Measurements from ENCODE around the gene TERB1.

The TERB1 gene

DNA sequence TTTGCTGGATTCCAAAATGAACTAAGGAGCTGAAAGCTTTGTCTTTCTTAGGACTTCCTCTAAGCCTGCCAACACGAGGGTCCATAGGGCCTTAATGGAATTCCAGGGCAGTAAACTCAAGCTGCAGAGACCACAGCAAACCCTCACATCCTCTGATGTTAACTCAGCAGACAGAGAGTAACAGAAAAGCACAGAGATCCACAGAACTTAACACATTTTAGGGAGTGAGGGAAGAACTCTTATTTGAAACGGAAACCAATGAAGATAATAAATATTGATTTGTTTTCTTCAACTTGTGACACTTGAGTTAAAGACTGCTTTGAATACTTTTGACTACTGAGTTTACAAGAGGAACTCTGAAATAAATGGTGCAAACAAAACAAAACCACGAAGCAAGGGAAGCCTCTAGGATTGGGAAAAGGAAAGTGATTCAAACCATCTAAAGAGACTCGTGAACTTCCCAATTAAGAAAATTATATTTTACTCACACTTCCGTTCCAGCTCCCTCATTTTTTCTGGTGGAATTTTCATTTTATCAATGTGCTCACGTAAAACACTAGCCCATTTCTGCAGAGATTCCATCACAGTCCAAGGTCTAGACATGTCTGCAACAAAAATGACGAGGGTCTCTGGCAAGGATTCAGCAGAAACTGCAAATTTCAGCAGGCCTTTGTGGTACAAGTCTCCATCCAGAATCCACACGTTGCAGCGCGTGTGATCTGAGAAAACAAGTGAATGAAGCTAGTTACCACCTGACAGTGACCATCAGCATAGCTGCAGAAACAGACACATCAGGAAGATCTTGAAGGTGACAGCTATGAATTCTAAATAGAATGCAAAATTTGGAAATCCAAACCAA lies 59.2 kb downstream of the TERB1 start:
- DNase-seq, result no peak

DNA sequence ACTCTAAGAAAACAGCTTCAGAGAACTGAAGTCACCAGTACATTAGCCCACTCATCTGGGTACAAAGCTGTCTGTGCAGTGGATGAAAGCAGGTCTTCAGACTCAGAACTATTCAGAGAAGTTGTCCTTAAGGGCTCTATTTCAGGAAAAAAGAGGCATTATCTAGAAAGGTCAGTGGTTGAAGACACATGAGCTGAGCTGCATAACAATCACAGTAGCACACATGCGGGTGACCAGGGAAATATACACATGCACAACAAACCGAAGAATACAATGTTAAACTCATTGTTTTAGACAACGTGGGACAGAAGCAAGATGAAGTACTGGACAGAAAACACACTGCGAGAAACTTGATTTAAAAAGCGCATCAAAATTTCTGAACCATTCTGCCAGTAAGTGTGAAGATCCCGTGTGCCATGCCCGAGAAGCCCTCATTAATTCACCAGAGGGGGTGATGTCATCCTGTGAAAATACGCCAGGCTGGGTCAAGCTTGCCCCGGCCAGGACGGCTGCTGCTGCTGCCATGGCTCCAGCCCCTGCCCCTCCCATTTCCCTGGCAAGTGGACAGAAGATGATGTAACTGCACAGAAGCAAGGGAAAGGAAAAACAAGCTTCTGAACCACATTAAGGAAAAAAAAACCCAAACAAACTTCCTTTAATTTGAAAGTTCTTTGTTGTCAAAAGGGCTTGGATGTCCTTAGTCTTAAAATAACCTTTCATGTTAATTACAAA lies 60.0 kb downstream of the TERB1 start:
- DNase-seq, result no peak

DNA sequence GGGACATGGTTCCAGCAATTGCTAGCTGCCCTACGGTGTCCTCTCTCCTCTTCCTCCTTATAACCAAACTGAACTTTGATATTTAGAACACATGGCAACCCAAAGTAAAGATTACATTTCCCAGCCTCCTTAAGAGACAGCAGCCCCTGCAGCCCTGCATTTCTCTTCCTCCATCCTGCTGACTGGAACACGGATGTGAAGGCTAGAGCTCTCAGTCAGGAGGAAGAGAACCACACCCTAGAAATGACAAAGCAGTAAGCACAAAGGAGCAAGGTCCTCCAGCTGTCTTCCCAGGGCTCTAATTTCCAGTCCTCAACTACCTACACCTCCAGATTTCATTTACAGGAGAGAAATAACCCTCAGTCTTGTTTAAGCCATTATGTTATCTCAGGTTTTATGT lies 60.9 kb downstream of the TERB1 start:
- DNase-seq, result no peak

DNA sequence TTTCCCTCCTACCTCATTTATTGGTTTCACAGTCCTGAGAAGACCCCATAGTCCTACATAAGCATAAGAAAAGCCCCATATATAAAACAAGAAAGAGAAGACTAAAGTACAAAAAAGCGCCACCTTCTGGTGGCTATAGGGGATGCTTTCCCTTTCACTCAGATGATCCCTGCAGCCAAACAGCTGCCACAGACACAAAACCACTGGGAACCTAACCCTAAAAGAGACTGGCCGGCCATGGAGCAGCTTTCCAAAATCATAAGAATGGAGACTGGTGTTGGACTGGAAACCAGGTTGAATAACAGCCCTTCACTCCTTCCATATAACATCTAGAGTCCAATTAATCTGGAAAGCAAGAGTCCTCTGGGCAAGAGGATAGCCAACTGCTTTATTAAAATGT lies 61.4 kb downstream of the TERB1 start:
- peak; percentile 53 for DNase-seq

DNA sequence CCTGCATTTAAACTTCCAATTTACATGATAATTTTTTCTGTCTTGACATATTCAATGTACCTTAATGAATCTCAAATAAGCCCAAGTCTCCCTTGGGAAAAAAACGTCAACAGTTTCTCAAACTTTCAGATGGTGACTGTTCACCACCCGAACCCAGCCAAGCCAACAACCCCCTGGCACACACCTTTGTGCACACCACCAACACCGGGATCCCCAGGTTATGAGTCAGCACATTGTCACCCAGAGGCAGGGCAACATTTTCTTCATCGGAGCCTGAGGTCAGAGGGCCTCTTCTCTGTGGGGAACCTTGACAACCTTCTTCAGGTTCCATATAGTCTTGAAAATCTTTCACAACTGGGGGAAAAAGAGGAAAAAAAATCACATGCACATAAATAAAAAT lies 65.5 kb downstream of the TERB1 start:
- DNase-seq, result no peak

DNA sequence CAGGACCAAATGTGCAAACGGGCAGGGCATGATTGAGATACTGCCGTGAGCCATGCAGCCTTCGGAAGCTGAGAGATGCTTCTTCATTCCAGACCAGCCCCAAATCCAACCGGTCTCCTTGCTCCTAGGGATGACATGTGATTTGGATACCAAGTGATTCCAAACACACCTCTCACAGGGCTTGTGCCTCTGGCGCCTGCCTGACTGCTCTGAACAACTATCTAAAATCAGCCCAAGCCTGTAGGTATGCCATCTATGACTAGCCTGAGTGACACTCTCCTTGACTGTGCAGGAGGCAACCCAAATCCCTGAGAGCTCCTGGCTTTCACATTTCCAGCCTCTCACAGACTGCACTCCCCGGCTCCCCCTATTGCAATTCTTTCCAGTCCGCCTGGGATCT lies 70.3 kb downstream of the TERB1 start:
- DNase-seq, result no peak

DNA sequence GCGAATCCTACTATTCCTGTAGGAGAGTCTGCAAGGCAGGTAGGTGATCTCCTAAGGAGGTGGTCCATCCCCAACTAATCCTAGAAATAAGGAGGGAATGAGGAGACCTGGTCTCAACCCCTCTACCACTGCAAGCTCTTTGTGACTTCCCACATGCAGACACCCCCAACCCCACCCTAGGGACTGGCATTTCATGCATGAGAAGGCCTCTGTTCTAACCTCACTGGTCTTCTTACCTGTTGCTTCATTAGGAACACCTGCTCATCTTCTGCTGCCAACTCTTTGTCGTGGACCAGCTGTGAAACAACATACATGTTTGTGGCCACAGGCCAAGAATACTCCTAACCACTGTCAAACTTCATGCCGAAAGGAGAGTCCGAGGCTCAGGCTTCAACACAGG lies 72.6 kb downstream of the TERB1 start:
- DNase-seq, result no peak

DNA sequence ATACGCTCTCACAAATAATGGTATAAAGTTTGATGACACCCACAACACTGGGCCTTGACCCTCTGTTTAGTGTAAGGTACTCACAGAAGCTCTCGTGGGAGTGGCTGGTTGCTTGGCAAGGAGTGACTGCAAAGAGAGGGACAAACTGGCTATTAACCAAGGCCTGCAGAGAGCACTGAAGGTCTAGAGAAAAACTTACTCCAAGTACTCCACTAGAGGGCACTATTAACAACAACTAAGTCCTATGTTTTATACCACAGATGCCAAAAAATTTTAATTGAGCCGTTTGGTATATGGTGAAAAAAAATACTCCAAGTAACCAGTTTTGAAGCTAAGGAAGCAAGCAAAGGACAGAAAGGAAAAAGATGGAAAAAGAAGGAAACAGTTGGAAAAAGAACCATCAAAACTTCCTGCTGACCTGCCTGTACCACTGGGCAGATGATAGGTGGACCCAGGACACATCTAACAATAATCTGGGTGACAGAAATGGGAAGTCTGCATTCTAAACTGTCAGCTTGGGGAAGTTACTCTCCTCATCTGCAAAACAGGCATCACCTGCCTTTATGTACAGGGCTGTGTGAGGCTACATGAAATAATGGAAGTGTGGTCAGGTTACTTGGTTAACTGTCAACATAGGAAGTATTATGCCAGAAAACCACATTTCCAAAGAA lies 73.1 kb downstream of the TERB1 start:
- peak; percentile 56 for DNase-seq

DNA sequence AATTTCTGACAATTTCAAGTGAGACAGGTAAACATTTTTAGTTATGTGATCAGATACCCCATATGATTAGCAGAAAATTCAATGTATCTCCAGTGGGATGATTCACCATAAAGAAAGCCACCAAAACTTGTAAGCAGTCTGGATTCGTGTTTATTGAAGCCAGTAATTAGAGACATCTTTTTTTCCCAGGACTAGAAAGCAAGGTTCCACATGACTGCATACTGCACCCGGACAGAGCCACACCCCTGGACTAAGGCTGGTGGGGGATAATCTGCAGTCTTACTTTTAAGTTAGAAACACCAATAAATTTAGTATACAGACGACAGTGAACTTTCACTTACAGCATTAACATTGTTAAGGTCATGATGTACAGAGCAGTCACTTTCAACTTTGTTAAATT lies 80.6 kb downstream of the TERB1 start:
- DNase-seq, result no peak

DNA sequence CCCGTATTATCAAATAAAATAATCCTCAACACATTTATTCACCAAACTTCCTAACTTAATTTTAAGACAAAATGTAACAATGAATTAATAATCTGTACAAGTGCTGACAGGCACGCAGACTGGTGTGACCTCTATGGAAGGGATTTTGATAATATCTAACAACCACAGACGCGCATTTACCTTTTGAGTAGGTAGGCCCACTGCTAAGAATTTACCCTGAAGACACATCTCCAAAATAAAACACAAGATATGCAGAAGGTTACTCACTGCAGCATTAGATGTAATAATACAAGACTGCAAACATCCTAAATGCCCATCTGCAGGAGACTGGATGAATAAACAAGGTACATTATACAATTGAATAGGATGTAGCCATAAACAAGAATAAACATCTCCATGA lies 82.1 kb downstream of the TERB1 start:
- DNase-seq, result no peak

DNA sequence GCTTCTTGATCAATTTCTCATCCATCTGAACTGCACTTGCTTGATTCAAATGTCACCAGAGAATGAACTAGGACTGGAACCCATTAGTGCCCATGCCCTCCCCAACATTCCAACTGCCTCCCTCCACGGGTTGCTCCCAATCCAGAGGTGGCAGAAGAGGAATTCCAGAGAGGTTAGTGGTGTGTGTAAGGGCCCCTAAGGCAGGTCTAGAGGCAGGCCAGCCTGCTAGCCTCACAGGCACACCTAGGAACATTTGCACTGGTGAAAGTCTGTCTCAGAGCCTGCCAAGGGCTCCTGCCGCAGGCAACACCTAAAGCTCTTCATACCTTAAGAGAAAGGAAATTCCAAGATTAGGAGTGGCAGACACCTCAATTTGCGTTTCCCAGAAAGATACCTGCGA lies 83.6 kb downstream of the TERB1 start:
- no peak for DNase-seq

DNA sequence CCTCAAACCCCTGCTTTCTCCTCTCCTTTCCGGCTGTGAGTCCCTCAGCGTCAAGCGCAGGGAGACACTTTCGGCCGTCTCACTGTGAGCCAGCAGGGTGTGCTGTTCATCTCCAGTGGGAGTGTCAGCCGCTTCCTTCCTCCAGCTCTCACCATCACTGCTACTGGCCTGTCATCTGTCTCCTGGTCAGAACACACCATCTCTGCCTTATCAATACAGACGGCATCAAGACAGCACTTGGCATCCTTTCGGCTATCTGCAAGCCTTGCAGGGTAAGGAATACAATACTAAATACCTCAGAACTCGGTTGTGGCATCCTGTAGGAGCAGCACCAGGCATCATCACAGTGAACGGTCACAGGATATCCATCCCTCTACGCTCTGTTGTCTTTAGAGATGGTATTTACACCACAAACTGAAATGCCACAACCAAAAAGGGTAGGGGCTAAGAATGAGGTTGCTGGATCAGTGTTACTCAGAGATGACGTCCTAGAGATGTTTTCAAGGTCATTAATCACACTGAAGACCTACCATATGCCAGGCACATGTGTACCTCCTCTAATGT lies 84.2 kb downstream of the TERB1 start:
- no peak for DNase-seq

DNA sequence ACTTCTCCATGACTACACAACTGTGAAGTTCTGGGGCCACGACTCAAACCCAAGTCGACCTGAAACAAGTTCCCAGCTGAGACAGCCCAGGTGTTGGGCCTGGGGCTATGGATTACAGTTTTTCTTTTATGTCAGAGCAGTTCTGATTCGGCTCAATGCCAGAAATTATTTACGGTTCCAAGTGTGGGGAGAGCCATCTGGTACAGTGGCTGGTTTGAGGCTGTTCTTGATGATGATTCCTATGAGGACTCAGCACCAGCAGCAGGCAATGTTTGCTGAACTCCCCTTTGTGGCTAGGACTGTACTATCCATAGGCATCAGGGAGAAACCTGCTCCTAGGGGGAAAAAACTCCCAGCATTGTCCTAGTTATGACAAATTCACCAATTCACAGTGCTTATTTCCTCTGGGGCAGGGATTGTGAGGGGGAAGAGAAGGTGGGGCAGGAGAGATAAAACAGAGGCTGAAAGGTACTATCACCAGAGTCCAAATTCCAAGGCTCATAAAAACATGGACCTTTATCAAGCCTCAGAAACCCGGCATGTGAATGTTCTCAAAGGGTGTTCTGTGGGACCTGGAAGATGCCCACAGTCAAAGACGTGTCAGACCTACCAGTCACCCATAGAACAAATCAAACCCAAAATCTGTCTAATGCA lies 86.6 kb downstream of the TERB1 start:
- no peak for DNase-seq

DNA sequence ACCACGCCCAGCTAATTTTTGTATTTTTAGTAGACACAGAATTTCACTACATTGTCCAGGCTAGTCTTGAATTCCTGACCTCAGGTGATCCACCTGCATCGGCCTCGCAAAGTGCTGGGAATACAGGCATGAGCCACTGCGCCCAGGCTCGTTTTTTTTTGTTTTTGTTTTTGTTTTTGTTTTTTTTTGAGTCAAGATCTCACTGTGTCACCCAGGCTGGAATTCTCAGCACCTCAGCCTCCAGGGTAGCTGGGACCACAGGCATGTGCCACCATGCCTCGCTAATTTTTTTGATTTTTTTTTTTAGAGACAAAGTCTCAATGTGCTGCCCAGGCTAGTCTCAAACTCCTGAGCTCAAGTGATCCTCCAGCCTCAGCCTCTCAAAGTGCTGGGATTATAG lies 87.3 kb downstream of the TERB1 start:
- no peak for DNase-seq

DNA sequence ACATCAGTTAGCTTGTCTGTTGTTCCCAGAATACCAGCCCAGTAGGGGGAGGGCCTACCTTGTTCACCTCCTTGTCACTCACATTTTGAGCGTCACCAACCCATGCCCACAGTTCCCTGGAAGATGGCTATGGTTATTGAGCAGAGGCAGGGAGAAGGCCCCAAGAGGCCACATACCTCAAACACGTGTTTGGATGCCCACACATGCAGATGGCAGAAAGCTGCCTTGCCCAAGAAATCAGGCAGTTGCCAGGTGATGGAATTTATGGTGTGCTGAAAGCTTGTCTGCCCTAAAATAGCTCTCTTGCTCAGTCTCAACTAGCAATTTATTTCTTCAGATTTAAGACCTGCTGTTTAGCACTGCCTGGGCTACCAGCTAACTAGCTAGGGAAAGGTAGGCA lies 88.3 kb downstream of the TERB1 start:
- no peak for DNase-seq

DNA sequence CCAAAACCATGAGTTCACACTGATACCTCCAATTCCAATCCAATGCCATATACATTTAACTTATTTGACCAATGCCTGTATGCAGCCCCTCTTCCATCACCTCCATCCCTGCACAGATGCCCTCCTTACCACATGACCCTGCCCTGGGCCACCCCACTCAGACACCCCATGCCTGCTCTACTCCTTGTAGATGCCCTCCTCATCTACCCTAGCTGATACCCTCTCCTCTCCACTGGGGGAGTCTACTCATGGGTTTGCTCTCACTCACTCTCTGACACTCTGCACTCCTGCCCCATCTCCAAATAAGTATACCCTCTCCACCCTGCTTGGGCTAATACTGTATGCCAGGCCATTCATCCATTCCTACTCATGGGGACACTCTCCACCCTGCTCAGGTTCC lies 88.9 kb downstream of the TERB1 start:
- DNase-seq, result no peak

DNA sequence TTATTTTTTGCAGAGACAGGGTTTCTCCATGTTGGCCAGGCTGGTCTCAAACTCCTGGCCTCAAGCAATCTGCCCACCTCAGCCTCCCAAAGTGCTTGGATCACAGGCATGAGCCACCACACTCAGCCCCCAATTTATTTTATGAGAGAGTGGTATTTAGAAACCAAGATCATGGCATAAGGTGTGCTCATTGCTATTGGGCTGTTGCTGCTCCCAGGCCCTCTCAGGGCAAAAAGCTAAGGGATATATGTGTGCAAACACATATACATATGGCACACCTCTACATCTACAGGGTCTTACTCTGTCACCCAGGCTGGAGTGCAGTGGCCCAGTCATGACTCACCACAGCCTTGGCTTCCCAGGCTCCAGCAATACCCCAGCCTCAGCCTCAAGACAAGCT lies 89.8 kb downstream of the TERB1 start:
- DNase-seq, result no peak

DNA sequence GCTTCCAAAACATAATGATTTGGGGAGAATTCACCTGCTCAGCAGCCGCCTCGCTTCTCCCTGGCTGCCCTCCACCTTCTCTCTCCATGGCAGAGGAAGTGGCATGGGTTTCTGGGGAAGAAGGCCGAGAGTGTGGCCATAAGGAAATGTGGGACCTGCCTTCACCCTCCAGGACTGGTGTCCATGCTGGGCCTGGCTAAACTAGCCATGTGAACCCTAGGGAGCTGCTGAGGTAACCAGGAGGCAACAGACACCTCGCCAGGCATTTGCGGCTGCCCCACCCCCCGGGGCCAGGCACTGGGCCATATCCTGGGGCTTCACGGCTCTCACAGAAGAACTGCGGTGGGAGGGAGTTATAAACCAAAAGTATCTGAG lies 94.9 kb downstream of the TERB1 start:
- DNase-seq, result no peak

DNA sequence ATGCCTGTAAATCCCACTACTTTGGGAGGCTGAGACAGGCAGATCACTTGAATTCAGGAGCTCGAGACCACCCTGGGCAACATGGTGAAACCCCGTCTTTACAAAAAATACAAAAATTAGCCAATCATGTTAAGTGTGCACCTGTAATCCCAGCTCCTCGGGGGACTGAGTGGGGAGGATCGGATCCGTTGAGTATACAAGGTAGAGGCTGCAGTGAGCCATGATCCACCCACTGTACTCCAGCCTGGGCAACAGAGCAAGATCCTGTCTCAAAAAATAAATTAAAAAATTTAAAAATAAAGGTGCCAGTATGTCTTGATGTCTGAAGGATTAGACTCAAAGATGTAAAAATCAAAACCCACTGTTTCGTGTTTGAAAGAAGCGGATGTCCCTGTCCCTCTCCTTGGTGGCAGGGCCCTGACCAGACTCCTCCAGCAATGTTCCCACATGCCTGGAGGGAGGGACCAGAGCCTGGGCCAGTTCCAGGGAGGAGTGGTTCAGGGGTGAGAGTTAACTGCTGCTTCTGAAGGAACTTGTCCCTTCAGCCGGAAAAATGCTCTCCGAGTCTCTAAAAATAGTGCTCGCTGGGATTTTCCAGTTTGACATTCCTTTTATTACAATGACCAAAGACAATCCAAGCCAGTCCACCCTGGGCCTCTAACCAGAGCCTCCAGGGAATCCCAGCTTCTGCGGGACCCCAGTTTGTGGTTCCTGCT lies 95.4 kb downstream of the TERB1 start:
- DNase-seq, result no peak

Data from CD4-positive, alpha-beta T cell treated with Interleukin-10 for 1 hour (primary cell).